ENCODE results near the gene PCBP1. TPM values are rescaled to one million over a fixed set of nuclear protein-coding genes. Genes with fewer than 3 reads are reported as not detected.

The PCBP1 gene
- total RNA-seq, 4 donors from 2014 or later: 189 to 236 (median 222) TPM

DNA sequence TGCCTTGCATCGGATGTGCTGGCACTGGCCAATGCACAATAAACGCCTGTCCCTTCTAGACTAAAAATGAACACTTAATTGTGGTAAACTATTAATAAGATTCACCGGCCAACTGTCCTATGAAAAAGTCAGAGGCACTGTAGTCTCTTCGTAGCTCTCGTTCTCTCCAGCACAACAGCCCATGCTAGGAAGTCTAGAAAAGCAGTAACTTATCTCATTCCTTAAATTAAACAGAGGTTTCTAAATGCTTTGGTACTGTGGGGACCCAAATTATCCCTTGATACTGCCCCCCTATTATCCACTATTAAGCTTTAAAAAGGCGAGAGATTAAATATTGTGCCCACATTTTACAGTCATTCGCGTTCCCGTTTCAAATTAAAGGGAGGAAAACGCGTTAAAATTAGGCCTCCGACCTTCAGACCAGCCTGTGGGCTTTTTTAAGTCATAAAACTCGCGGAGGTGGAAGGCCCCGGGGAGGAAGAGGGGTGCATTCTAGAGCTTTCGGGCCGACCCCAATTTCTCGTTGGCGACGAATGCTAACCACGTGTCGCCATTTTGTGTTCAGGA, 1.5 kb upstream of the PCBP1 start:
- Histone ChIP-seq H3K9me3 (no peaks in the 10 kb centered on the region), H3K27me3 (no peaks in the 10 kb centered on the region), H3K36me3 (peaks cover 30% of the 10 kb centered on the region), H3K27ac (peak overlapping the region; percentile 99), H3K4me3 (peak overlapping the region; percentile 68), H3K4me1 (peaks cover 47% of the 10 kb centered on the region)
- no peak for TF ChIP-seq EP300 (IDR thresholded peaks at IDR 0.05)
- no peak for TF ChIP-seq POLR2AphosphoS5 (IDR thresholded peaks at IDR 0.05)
- no peak for TF ChIP-seq POLR2A (IDR thresholded peaks at IDR 0.05)
- TF ChIP-seq, protein P1, sequence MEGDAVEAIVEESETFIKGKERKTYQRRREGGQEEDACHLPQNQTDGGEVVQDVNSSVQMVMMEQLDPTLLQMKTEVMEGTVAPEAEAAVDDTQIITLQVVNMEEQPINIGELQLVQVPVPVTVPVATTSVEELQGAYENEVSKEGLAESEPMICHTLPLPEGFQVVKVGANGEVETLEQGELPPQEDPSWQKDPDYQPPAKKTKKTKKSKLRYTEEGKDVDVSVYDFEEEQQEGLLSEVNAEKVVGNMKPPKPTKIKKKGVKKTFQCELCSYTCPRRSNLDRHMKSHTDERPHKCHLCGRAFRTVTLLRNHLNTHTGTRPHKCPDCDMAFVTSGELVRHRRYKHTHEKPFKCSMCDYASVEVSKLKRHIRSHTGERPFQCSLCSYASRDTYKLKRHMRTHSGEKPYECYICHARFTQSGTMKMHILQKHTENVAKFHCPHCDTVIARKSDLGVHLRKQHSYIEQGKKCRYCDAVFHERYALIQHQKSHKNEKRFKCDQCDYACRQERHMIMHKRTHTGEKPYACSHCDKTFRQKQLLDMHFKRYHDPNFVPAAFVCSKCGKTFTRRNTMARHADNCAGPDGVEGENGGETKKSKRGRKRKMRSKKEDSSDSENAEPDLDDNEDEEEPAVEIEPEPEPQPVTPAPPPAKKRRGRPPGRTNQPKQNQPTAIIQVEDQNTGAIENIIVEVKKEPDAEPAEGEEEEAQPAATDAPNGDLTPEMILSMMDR (IDR thresholded peaks at IDR 0.05): no peak
- 13% methylated on average over 22 of the region's 22 CpGs for WGBS
- DNase-seq (ENCODE audit: low spot score in 2 of 2): peak in 1 of 2 donors; percentile 40

GRCh38 chr2:70086278-70086837, 919 bp upstream of the PCBP1 start:
- 0% methylated on average over 25 of the region's 40 CpGs for WGBS
- DNase-seq (ENCODE audit: low spot score in 2 of 2): peak; percentile 86 to 87
- Histone ChIP-seq H3K9me3 (no peaks in the 10 kb centered on the region), H3K4me1 (peaks cover 50% of the 10 kb centered on the region), H3K4me3 (peak overlapping the region; percentile 68), H3K36me3 (peaks cover 24% of the 10 kb centered on the region), H3K27me3 (no peaks in the 10 kb centered on the region), H3K27ac (peak overlapping the region; percentile 99)
- no peak for TF ChIP-seq EP300 (IDR thresholded peaks at IDR 0.05)
- TF ChIP-seq POLR2AphosphoS5 (IDR thresholded peaks at IDR 0.05): peak in 2 of 3 donors; percentile 42 to 47
- no peak for TF ChIP-seq POLR2A (IDR thresholded peaks at IDR 0.05)
- TF ChIP-seq, protein P1 (IDR thresholded peaks at IDR 0.05): no peak

- Histone ChIP-seq H3K9me3 (no peaks in the 10 kb centered on the region), H3K4me1 (peaks cover 51% of the 10 kb centered on the region), H3K4me3 (peak overlapping the region; percentile 68), H3K27ac (peak overlapping the region; percentile 99), H3K27me3 (no peaks in the 10 kb centered on the region), H3K36me3 (peaks cover 8% of the 10 kb centered on the region)
- TF ChIP-seq POLR2AphosphoS5 (IDR thresholded peaks at IDR 0.05): peak in 2 of 3 donors; percentile 6 to 39
- TF ChIP-seq, protein P1 (IDR thresholded peaks at IDR 0.05): no peak
- peak; percentile 78 to 87 for DNase-seq (ENCODE audit: low spot score in 2 of 2)
- 0% methylated on average over 41 of the region's 58 CpGs for WGBS
Observed at GRCh38 chr2:70087702-70088597, 673 bp downstream of the PCBP1 start.

- under 1% methylated on average over 8 of the region's 8 CpGs for WGBS
- peaks cover under 1% of the 10 kb centered on the region for H3K36me3 ChIP-seq
- no peak for DNase-seq (ENCODE audit: low spot score in 2 of 2)
- H3K27ac ChIP-seq: peak overlapping the region; percentile 99
- no peak for TF ChIP-seq POLR2AphosphoS5 (IDR thresholded peaks at IDR 0.05)
- TF ChIP-seq POLR2A (IDR thresholded peaks at IDR 0.05): no peak
- TF ChIP-seq, protein P1 (IDR thresholded peaks at IDR 0.05): no peak
- TF ChIP-seq EP300 (IDR thresholded peaks at IDR 0.05): no peak
- peak overlapping the region; percentile 68 for H3K4me3 ChIP-seq
- H3K4me1 ChIP-seq: peaks cover 44% of the 10 kb centered on the region
- no peaks in the 10 kb centered on the region for H3K9me3 ChIP-seq
- H3K27me3 ChIP-seq: no peaks in the 10 kb centered on the region
Observed at GRCh38 chr2:70088598-70089219, 1.4 kb downstream of the PCBP1 start.
